GM12878 (cell line): Measurements from ENCODE around the gene SLX9. TPM values are rescaled to one million over a fixed set of nuclear protein-coding genes. Genes with fewer than 3 reads are reported as not detected.

Experiments used
- CUX1 ChIP-seq: IDR thresholded peaks from 2 replicates; pipeline ENCODE4 v1.6.1; 2012; ENCODE audit warnings: improper control_type of control experiment, low read depth, low read length; ENCODE audit not compliant: insufficient replicate concordance
- EED ChIP-seq: sonication (generic); IDR thresholded peaks from 2 replicates; pipeline ENCODE4 v1.6.1; 2016; ENCODE audit warnings: antibody characterized with exemption, low read depth
- EGR1 ChIP-seq, 2 experiments: IDR thresholded peaks; 1 replicate in 1 of 2; 2 replicates in 1 of 2; pipeline ENCODE4 v1.6.1; 2011 to 2012; ENCODE audit warnings: low read depth in 2 of 2, low read length in 2 of 2, borderline replicate concordance in 1 of 2, mild to moderate bottlenecking in 1 of 2, moderate library complexity in 1 of 2
- FOXM1 ChIP-seq: IDR thresholded peaks from 2 replicates; pipeline ENCODE4 v1.6.1; 2012; ENCODE audit warnings: low read depth, mild to moderate bottlenecking, inconsistent platforms, low read length, moderate library complexity
- GABPA ChIP-seq: IDR thresholded peaks from 2 replicates; pipeline ENCODE4 v1.6.1; 2014; ENCODE audit warnings: antibody characterized with exemption, low read depth, mild to moderate bottlenecking, inconsistent platforms
- HDAC6 ChIP-seq: fragments of 200-600 bp; sonication (generic); IDR thresholded peaks from one replicate; pipeline ENCODE4 v1.8.0; 2017; ENCODE audit warnings: antibody characterized with exemption; ENCODE audit not compliant: unreplicated experiment
- KAT2A ChIP-seq: conservative IDR thresholded peaks from 2 replicates; pipeline ENCODE4 v1.6.1; 2011; ENCODE audit warnings: low read depth, low read length; ENCODE audit not compliant: control insufficient read depth
- NFYA ChIP-seq: IDR thresholded peaks from 2 replicates; pipeline ENCODE4 v1.6.1; 2011; ENCODE audit warnings: low read depth, mild to moderate bottlenecking, low read length, improper control_type of control experiment, borderline replicate concordance
- PRDM15 ChIP-seq: fragments of 450-650 bp; formaldehyde crosslinking; IDR thresholded peaks from 2 replicates; pipeline ENCODE4 v1.4.0; 2020; ENCODE audit warnings: mild to moderate bottlenecking, moderate library complexity
- RELA ChIP-seq: fragments of 450-650 bp; IDR thresholded peaks from 2 replicates; pipeline ENCODE4 v1.8.0; 2014; ENCODE audit warnings: borderline replicate concordance; ENCODE audit not compliant: partially characterized antibody
- RFX5 ChIP-seq: IDR thresholded peaks from 2 replicates; pipeline ENCODE4 v1.6.1; 2011; ENCODE audit warnings: low read depth, low read length, improper control_type of control experiment
- TCF3 ChIP-seq: IDR thresholded peaks from 2 replicates; pipeline ENCODE4 v1.6.1; 2012; ENCODE audit warnings: low read depth, mild to moderate bottlenecking, low read length, borderline replicate concordance; ENCODE audit not compliant: insufficient read depth
- USF1 ChIP-seq: IDR thresholded peaks from 2 replicates; pipeline ENCODE4 v1.6.1; 2011; ENCODE audit warnings: borderline replicate concordance, low read depth, mild to moderate bottlenecking, moderate library complexity, mixed read lengths, low read length; ENCODE audit not compliant: insufficient read depth; ENCODE audit errors: extremely low read length
- ZNF622 ChIP-seq: fragments of 450-650 bp; IDR thresholded peaks from 2 replicates; pipeline ENCODE4 v1.6.1; 2017; ENCODE audit warnings: mild to moderate bottlenecking, inconsistent platforms
- polyA plus RNA-seq, 11 experiments: library from polyadenylated mRNA; depleted of rRNA in 4 of 11; unstranded in 6 of 11; stranded (reverse) in 5 of 11; fragments of >200 nt; fragmentation: Nextera tagmentation in 4 of 11; fragmentation: Illumina TruSeq in 1 of 11; extraction: Ambion mirVana in 4 of 11; extraction: Trizol in 1 of 11; gene quantifications; 1 replicate in 1 of 11; 2 replicates in 10 of 11; pipeline versions ENCODE4 v1.2.1 to v1.2.3, GENCODE V29; 2011 to 2016; ENCODE audit warnings: inconsistent platforms in 2 of 11, missing spikeins in 2 of 11, low read depth in 1 of 11
- total RNA-seq, 4 experiments: library from RNA; depleted of rRNA in 3 of 4; stranded (reverse); fragments of >200 nt in 3 of 4; fragmentation: Illumina TruSeq in 1 of 4; extraction: Trizol in 1 of 4; gene quantifications; 2 replicates each; pipeline versions ENCODE4 v1.2.1 to v1.2.3, GENCODE V29; 2013 to 2021
- TF ChIP-seq, protein P1 (sequence below): fragments of 450-650 bp; IDR thresholded peaks from 2 replicates; pipeline ENCODE4 v1.6.1; 2017; ENCODE audit warnings: antibody characterized with exemption, mild to moderate bottlenecking, moderate library complexity

SLX9 gene
- total and polyA plus RNA-seq, 10 of the 15 experiments (the other 5 are each of a cell fraction or from before 2014, with no cell fraction given) = 0.69 to 81.3 (median 33.9) TPM

- TF ChIP-seq USF1 = no peak
- no peak for TF ChIP-seq HDAC6
- TF ChIP-seq EED = peak; percentile 62; the same call in 1 of the 2 replicates
- no peak for TF ChIP-seq KAT2A
- peak; percentile 67 for TF ChIP-seq RELA
- no peak for TF ChIP-seq PRDM15 (CRISPR knock-in tag)
- TF ChIP-seq TCF3 = peak; percentile 83; the same call in 1 of the 2 replicates
- TF ChIP-seq, protein P1, sequence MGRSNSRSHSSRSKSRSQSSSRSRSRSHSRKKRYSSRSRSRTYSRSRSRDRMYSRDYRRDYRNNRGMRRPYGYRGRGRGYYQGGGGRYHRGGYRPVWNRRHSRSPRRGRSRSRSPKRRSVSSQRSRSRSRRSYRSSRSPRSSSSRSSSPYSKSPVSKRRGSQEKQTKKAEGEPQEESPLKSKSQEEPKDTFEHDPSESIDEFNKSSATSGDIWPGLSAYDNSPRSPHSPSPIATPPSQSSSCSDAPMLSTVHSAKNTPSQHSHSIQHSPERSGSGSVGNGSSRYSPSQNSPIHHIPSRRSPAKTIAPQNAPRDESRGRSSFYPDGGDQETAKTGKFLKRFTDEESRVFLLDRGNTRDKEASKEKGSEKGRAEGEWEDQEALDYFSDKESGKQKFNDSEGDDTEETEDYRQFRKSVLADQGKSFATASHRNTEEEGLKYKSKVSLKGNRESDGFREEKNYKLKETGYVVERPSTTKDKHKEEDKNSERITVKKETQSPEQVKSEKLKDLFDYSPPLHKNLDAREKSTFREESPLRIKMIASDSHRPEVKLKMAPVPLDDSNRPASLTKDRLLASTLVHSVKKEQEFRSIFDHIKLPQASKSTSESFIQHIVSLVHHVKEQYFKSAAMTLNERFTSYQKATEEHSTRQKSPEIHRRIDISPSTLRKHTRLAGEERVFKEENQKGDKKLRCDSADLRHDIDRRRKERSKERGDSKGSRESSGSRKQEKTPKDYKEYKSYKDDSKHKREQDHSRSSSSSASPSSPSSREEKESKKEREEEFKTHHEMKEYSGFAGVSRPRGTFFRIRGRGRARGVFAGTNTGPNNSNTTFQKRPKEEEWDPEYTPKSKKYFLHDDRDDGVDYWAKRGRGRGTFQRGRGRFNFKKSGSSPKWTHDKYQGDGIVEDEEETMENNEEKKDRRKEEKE = no peak
- TF ChIP-seq GABPA = peak; percentile 98
- TF ChIP-seq FOXM1 = 0 out of 2 replicates have a peak, but pooled peaks have one; percentile 16
- TF ChIP-seq EGR1 (IDR thresholded peaks at IDR 0.05; ENCODE audit: borderline replicate concordance in 1 of 2, low read depth in 2 of 2, low read length in 2 of 2) = peak; percentile 54 to 77; a peak in 2 of 3 replicates
- TF ChIP-seq RFX5 = no peak
- TF ChIP-seq ZNF622 = no peak
- TF ChIP-seq NFYA = no peak
- no peak for TF ChIP-seq CUX1
Measured at GRCh38 chr21:44939532-44940115, at the start of gene SLX9 (continued).
